HG03342 (cell line): ENCODE results near the gene CCL27.
A peak's percentile ranks its signal among the peaks of the same experiment; 100 is the strongest.

ENCODE experiments used
- ATAC-seq: cut with Tn5 transposase; IDR thresholded peaks from one replicate; pipeline ENCODE4 v1.9.1; 2021; ENCODE audit warnings: mild to moderate bottlenecking, moderate library complexity; ENCODE audit not compliant: unreplicated experiment

CCL27 gene

DNA sequence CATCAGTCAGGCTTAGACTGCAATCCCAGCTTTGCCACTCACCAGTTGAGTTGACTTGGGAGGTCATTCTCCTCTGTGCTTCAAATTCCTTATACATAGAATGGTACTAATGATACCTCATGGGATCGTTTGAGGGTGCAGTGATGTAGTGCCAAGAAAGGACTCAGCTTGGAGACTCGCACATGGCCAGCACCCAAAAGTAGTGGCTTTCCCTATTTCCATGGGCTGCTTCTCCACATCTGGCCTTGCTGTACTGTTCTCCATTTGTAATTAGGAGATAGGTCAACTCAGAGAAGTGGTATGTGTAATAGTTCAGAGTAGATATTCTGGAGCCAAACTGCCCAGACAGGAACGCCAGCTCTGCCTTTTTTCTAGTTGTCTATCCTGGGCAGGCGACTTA, 23.1 kb upstream of the CCL27 start:
- ATAC-seq = no peak

DNA sequence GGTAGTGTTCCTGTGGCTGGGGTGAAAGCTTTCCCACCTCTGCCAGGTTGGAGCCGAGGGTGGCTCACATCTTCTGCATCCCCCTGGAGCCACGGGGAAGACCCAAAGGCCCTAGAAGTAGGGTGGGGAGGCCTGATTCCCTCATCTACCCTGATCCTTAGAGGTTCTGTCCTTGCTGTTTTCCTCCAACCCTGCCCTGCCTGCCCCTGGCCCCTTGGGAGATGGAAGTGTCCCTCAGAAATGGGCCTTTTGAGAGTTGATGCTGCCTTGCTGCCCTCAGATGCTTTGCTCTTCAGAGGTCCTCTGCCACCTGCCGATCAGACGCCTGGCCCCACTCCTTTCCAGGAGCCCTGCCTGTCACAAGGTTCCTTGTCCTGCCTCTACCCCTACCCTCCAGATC, 22.4 kb upstream of the CCL27 start:
- ATAC-seq = no peak

DNA sequence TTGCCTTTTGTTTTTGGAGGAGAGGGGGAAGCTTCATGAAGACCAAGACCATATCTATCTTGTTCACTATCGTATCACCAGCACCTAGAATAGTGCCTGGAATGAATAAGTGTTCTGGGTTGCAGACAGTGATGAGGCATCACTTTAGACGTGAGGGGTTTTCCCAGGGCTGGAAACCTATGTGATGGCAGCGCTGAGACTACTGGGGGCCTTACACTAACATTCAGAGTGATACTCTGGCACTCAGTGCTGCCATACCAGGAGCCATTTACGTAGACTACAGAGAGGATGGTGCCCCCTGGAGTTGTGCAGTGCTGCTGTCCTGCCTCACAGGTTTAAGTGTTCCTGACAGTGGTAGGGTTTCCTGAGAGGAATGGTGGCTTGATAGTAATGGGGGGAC, 21.7 kb upstream of the CCL27 start:
- ATAC-seq = no peak

DNA sequence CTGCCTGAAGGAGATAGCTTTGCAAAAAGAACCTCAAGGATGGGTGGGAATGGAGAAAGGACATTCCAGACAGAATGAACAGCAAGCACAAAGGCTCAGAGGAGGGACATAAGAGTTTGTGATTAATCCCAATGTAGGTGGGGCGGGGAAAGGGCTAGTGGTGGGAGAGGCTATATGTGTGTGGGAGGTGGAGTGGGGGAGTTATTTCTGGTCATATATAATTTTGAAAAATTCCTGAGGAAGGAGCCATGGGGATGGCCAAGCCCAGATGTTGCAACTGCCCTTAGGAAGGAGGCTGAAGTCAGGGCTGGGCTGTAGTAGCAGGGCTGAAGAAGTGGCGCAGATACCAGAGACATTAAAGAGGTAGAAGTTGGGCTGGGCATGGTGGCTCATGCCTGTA, 13.4 kb upstream of the CCL27 start:
- ATAC-seq = no peak

DNA sequence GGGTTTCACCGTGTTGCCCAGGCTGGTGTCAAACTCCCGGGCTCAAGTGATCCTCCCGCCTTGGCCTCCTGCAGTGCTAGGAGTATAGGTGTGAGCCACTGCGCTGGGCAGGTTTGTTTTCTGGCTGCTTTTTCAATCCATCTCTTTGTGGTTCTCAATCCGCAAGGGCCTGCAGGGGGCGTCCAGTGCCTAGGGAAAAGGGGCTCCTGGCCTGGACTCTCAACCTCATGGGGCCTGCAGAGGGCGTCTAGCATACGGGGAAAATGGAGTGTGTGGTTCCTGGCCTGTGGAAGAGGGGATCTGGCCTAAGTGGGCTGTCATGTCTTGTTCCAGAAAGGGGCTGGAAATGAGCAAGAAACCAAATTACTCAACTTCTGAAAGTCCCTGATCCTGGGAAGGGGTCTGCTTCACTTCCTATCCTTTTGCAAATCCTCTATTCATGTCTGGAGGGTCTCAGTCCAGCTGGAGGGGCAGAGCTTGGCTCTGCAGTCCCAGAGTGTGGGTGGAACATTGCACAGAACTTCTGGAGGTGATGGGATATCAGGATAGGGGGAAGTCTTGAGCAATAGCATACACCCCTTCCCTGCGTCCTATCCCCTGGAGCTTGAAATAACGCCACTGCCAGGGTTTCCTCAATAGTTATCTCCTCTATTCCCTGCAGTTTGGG, 12.7 kb upstream of the CCL27 start:
- ATAC-seq = no peak

DNA sequence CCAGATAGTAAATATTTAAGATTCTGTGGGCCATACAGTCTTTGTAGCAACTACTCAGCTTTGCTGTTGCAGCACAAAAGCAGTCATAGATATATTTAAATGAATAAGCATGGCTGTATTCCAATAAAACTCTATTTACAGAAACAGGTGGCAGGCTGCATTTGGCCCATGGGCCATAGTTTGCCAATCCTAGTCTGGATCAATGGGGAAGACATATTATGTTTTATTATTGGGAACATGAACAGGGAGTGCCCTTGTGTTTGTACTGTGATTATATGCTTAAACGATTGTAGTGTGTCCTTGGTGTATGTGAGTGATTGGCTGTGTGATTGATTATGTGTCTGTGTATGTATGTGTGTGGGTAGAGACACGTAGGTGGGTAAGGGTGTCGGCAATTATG, 12.0 kb upstream of the CCL27 start:
- no peak for ATAC-seq

DNA sequence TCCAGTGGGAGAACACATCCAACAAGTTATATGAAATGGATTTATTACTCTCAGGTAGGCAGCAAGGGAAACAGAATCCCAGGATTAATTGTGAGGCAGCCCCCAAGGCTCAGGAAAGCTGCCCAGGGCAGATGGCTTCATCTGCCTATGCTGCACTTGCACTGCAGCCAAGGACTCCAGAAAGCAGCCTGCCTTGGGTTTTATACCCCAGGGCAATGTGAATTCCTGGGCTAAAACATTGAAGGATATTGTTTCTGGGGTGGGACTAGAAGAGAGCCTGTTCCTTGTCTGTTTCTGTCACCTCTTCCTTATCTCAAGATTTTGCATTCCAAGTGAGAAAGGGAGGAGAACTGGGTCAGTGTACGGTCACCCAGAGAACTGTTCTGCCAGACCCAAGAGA, 8.8 kb upstream of the CCL27 start:
- ATAC-seq = no peak

DNA sequence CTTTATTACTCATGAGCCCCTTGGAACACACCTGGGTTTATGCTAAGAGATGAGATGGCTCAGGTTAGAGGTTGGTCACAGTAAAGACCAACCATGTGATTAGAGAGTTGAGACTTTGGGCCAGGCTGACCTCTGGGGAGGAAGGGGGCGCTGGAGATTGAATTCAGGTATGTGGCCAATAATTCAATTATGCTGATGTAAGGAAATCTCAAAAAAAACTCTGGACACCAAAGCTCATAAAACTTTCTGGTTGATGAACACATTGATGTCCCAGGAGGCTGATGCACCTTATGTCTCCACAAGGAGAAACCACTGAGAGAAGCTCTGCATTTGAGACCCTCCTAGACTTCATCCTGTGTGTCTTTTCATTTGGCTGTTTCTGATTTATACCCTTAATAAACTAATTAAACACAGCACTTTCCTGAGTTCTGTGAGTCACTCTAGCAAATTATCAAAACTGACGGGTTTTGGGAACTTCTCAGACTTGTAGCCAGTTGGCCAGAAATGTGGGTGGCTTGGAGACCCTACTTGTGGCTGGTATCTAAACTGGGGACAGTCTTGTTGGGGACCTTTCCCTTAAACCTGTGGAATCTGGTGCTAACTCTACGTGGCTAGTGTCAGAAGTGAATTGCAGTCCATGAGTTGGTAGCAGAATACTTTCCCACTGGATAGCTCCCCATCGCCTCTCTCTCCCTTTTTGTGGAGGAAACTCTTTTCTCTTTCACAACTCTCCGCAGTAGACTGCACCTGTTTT, 7.5 kb upstream of the CCL27 start:
- ATAC-seq = no peak

DNA sequence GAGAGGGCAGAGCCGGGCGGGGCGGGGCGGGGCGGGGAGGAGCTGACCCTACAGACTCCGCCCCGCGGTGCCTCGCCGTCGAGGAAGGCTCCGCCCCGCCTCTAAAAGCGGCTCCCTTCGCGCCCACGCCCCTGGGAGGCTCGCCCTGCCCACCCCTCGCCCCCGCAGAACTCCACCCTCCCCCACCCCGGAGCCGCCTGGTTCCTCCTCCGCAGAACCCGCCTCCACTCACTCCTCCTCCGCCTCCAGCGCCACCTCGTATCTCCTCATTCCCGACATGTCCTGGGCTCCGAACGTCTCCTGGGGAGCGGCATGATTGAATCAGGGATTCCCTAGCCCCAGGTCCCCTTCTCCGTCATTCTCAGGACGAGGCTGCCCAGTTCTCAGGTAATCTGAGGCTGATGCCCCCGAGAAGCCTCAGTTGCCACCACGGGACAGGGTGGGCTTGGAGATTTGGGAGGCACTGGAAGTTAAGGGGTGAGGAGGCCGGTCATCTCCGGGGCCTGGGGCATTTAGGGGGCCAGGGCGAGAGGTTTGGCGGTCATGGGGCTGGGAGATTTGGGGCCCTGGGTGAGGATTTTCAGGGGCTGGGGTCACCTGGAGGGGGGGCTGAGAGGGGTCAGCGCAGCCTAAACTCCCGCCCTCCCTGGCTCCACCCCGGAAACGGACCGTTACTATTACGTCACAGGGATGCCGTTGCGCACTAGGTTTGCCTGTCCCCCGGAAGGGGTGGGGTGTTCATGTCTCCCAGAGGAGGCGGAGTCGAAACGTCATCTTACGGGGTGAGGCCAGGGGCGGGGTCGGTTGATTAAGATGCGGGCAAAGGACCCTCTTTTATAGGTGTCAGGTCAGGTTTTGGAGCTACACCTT, 3.2 kb upstream of the CCL27 start:
- ATAC-seq = peak; percentile 71

DNA sequence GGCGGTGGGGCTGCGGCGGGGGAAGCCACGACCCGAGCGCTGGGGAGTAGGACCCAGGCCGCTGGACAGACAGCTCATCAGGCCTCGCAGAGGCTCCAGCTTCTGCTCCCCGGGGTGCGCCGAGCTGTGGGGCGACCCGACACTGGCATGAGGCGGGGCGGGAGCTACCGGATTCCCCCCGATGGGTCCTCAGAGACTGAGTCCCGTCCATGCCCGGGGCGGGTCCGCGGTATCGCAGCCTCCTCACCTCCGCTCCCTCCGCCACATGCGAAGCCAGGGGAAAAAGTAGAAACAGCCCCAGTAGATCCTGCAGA, 2.6 kb upstream of the CCL27 start:
- ATAC-seq = no peak

DNA sequence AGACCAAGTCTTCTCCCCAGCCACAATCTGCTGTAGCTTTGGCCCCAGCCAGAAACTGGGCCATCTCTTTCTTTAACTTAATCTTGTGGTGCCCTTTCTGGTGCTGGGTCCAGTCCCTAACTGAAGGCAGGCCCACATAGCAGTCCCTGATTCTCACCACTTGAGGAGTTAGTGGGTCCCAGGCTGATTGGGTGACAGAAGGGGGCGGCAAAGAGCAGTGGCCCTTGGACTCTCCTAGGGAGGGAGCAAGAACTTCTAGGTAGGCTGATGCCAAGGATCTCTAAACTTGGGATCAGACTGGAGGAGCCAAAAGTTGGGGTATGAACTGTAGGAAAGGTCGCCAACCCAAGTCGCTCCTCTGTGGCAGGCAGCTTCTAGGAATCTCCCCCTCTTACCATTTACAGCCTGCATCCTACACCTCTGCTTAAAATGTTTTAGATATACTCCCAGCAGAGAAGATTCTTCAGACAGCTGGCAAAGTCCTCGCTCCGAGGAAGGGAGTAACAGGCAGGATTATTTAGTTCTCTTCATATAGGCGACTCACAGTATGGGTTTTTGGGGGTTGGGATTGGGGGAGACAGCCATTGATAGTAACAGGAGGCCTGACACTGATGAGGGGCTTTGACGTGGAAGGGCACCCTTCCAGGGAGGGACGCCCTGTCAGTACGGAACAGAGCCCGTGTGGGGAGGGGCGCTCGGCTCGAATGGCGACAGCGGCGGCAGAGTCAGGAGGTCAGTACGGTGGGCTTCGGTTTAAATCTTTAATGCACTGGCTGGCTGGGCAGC, 2.0 kb upstream of the CCL27 start:
- ATAC-seq = peak; percentile 62

DNA sequence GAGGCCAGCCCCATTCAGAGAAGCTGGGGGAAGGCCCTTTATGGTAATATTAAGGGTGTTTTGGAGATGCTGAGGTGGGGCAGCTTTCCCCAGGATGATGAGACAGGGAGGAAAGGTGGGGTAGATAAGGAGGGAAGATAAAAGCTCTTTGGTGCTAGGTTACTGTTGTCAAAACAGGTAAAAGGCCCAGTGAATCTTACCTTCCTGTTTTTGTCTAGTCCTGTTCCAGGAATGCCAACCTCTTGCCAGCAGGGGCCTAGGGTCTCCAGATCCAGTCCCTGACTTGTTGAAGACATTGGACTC, 797 bp upstream of the CCL27 start:
- no peak for ATAC-seq

DNA sequence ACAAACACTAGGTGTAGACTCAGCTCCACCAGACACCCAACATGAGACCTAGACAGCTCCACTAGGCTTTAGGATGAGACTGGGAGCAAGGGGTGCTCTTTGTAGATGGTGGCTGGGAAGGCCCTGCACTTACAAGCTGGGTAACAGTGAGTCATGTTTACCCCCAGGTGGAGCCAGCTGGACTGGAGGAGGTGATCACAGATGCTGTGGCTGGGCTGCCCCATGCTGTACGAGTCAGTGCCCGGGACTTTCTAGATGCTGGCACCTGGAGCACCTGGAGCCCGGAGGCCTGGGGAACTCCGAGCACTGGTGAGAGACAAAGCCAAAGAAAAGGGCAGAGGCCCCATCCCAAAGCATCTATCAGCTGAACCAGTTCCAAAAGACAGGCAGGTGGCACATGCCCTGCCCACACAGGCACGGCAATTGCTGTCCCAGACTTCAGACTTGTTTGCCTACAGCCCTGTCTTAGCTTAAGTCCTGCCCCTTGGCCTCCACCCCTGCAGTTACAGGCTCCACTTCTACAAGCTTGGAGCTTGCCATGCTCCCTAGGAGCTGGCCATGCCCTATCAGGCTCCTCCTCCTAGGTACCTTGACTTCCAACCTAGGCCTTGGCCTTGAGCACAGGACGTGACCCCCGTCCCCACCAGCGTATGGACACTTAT, 2.7 kb downstream of the CCL27 start:
- no peak for ATAC-seq

DNA sequence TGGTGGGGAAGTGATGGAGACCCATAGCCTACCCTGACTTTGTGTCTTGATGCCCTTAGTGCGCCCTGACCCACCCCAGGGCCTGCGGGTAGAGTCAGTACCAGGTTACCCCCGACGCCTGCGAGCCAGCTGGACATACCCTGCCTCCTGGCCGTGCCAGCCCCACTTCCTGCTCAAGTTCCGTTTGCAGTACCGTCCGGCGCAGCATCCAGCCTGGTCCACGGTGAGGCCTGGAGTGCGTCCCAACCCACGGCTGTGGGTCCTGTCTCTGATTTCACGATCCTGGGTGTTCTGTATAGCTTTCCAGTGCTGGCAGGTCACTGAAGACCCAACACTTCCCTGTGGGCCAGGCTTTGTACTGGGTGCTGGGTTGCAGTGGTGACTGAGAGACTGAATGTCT, 4.0 kb downstream of the CCL27 start:
- no peak for ATAC-seq

DNA sequence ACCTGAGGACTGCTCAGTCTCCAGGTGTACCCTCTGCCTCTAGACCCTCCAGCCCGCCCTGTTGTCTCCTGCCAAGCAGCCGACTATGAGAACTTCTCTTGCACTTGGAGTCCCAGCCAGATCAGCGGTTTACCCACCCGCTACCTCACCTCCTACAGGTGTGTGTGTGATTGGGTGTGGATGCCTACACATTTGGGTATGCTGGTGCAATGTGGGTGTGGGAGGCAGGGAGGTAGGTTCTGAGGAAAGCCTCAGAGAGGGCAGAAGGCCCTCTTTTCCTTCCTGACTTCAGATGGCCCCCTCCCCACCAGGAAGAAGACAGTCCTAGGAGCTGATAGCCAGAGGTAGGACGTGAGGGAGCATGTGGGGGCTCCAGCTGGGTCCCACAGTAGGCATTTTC, 5.5 kb downstream of the CCL27 start:
- ATAC-seq = no peak

DNA sequence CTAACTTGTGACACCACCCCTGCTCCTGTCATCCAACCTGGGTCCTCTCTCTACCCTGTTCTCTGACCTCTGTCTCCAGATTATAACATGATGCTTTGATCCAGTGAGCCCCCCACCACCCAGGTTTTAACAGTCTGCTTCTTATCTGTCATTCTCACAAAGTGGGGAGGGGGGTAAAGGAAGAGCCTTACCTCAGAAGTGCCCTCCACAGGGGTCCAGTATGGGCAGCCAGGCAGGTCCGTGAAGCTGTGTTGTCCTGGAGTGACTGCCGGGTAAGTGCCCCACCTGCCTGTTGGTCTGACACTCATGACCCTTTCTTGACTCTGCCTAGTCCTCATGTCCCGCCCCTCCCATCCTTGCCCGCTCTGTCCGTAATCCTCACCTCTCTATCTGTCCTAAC, 7.1 kb downstream of the CCL27 start:
- no peak for ATAC-seq

DNA sequence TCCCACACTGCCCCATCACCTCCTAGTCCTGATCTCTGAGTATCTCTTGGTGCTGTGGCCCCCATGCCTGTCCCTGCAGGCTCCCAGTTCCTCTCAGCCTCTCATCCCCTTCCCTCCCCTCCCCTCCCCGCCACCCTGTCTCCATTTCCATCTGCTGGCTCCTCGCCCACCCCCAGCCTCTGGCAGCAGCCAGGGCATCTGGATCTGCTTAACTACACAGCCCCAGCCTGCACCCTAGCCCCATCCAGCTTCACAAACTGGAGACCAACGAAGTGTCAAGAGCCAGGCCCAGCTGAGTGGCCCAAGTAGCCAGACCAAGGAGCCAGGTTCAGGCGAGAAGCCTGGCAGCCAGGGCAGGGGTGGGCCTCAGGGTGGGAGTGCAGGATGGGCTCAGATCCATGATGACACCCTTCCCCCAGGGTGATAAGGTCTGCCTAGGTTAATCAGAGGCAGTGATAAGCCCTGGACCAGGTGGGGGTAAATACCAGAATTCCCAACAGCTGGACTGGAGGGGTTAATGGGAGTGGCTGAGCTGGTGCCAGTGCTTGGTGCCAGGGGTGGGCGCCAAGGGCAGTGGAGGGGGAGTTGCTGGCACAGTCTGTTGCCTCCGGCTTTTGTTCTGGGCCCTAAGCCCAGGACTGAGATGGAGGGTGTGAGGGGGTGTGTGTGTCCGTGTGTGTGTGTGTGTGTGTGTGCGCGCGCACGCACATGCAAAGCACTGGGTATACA, 8.0 kb downstream of the CCL27 start:
- ATAC-seq = no peak

DNA sequence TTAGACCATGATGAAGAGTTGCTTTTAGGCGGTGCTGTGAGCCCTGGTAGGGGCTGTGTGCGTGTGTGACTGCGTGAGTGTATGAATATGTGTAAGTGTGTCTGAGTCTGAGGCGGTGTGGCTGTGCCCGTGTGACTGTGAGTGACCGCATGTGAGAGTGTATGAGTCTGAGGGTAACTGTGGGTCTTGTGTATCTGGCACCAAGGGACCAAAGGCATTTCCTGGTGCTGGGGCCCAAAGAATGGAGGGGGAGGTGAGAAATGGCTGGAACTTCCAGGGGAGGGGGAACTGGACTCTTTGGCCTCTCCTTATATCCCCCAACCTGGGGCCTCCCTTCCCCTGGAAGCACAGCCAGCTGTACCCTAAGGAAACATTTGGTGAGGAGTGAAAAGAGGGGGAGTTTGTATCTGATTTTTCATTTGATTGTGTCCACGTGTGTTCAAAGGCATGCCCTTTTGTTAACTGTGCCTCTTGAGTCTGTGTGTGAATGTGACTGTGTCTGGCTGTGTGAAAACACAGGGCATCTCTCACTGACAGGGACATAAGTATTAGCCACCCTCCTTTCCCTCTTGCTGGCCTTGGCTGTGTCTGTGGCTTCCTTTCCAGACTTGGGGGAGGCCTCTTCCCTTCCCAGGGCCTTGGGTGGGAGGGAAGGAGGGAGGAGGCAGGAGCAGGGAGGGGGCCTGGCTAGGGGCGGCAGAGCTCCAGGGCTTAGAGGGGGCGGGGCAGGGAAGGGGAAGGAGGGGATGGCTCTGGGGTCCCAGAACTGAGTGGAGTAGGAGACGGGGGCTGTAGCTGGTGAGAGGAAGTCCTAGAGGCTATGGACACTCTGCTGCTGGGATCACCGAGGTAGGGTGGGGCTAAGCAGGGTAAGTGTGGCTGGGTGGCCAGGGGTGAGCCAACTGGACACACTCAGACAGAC, 9.0 kb downstream of the CCL27 start:
- no peak for ATAC-seq

DNA sequence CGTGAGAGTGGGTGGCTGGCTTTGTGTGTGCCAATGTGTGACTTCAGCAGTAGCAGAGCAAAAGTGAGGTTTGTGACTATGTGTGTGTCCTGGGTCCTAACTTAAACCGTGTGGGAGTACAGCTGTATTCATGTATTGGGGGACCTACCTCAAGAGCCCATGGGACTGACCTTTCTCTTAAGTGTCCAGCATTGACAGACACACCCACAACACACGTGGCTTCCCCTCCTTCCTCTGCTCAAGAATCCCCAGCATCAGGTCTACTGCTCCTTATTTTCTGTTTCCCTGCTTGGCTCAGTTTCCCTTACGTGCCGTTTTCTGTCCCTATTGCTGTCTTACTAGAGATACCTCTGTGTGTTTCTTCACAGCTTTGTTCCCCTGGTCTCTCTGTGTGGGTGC, 9.9 kb downstream of the CCL27 start:
- no peak for ATAC-seq
